GM12878 (cell line): Measurements from ENCODE around the gene CDCA7. TPM values are rescaled to one million over a fixed set of nuclear protein-coding genes. Genes with fewer than 3 reads are reported as not detected.

Experiments
- ATAC-seq: fragments of 200-7000 bp; cut with Tn5 transposase; 3 replicates; pipeline ENCODE4 v1.9.1; 2020; ENCODE audit warnings: mild to moderate bottlenecking, moderate library complexity
- BruUV-seq: library from RNA; stranded (reverse); fragments of 400-500 nt; replicated peaks from 2 replicates; lab custom pipeline; 2021; lab: Mats Ljungman, UMichigan
- CTCF ChIA-PET: fragments of 300-600 bp; sonication (Branson Sonifier 250); formaldehyde crosslinking; extraction: SDS; loops from one replicate; lab custom pipeline; 2021; ENCODE audit warnings: inconsistent platforms; lab: Yijun Ruan, JAX
- POLR2A ChIA-PET: fragments of 350-600 bp; formaldehyde crosslinking; extraction: SDS; loops from one replicate; lab custom pipeline; 2021; ENCODE audit warnings: inconsistent platforms; lab: Charles Lee
- RAD21 ChIA-PET: fragments of 300-600 bp; sonication (Branson Sonifier 250); formaldehyde crosslinking; loops from one replicate; lab custom pipeline; 2023; ENCODE audit warnings: antibody characterized with exemption; ENCODE audit not compliant: unreplicated experiment; lab: Charles Lee
- SMC1A ChIA-PET: fragments of 300-600 bp; sonication (Branson Sonifier 250); formaldehyde crosslinking; loops from one replicate; lab custom pipeline; 2023; ENCODE audit not compliant: unreplicated experiment, uncharacterized antibody; lab: Charles Lee
- DNase-seq: peaks from one replicate; pipeline ENCODE4 v3.0.0-alpha.2; 2011; ENCODE audit warnings: low read depth, low spot score
- FAIRE-seq: peaks from 3 replicates; lab custom pipeline; 2011; peaks lifted over from hg19 to GRCh38; lab: Jason Lieb, UNC
- H2AFZ ChIP-seq: 2 replicates; pipeline ENCODE4 v1.6.0; 2011; ENCODE audit warnings: low read depth, low read length, control low read depth; ENCODE audit not compliant: control insufficient read depth
- H3K27ac ChIP-seq: 2 replicates; pipeline ENCODE4 v1.5.1; 2011; ENCODE audit warnings: control low read depth; ENCODE audit not compliant: control insufficient read depth, insufficient read depth
- H3K27me3 ChIP-seq, 2 experiments: replicated peaks in 1 of 2; 2 replicates each; pipeline versions ENCODE4 v1.6.0 to v1.6.1; 2011; ENCODE audit warnings: low read length in 1 of 2; ENCODE audit not compliant: control insufficient read depth in 2 of 2, insufficient read depth in 2 of 2
- H3K36me3 ChIP-seq, 2 experiments: 2 replicates each; pipeline ENCODE4 v1.5.1; 2011; ENCODE audit warnings: low read length in 1 of 2; ENCODE audit not compliant: control insufficient read depth in 2 of 2, insufficient read depth in 2 of 2
- H3K4me1 ChIP-seq: 2 replicates; pipeline ENCODE4 v1.6.1; 2011; ENCODE audit warnings: mild to moderate bottlenecking, low read length, moderate library complexity, mixed read lengths; ENCODE audit not compliant: control insufficient read depth, insufficient read depth
- H3K4me2 ChIP-seq: 2 replicates; pipeline ENCODE4 v1.6.0; 2011; ENCODE audit warnings: control low read depth; ENCODE audit not compliant: control insufficient read depth, insufficient read depth
- H3K4me3 ChIP-seq: fragments of 200-600 bp; sonication (generic); 2 replicates; pipeline ENCODE4 v1.5.1; 2016
- H3K79me2 ChIP-seq: 2 replicates; pipeline ENCODE4 v1.6.0; 2011; ENCODE audit warnings: low read length; ENCODE audit not compliant: control insufficient read depth, insufficient read depth
- H3K9ac ChIP-seq: 2 replicates; pipeline ENCODE4 v1.8.0; 2011; ENCODE audit warnings: low read length, control low read depth, mixed read lengths; ENCODE audit not compliant: control insufficient read depth, insufficient read depth
- H3K9me3 ChIP-seq: replicated peaks from 3 replicates; pipeline ENCODE4 v1.5.1; 2011; ENCODE audit warnings: mild to moderate bottlenecking, low read length; ENCODE audit not compliant: control insufficient read depth, insufficient read depth
- H4K20me1 ChIP-seq: 2 replicates; pipeline ENCODE4 v1.6.0; 2011; ENCODE audit not compliant: control insufficient read depth, insufficient read depth
- CBX3 ChIP-seq: fragments of 200-600 bp; sonication (generic); IDR thresholded peaks from 2 replicates; pipeline ENCODE4 v1.6.1; 2016; ENCODE audit warnings: low read depth, borderline replicate concordance
- EZH2 ChIP-seq: IDR thresholded peaks from 2 replicates; pipeline ENCODE4 v1.6.1; 2012; ENCODE audit warnings: low read depth, mild to moderate bottlenecking, control low read depth, inconsistent platforms, low read length, borderline replicate concordance; ENCODE audit not compliant: control insufficient read depth
- ZNF687 ChIP-seq: fragments of 450-650 bp; IDR thresholded peaks from 2 replicates; pipeline ENCODE4 v1.6.1; 2017; ENCODE audit warnings: mild to moderate bottlenecking, moderate library complexity
- WGBS: methylation state at CpG from one replicate; pipeline ENCODE4 v1.1.6; 2016; ENCODE audit warnings: low lambda C conversion rate; ENCODE audit not compliant: insufficient replicate concordance, insufficient coverage; ENCODE audit errors: missing lambda C conversion rate; 5-methylcytosine and 5-hydroxymethylcytosine counted together
- in situ Hi-C: fragments of 300-500 bp; cut with MboI; formaldehyde crosslinking; loops from 9 replicates; pipeline ENCODE4 v1.14.3; 2018; ENCODE audit warnings: mixed read lengths
- intact Hi-C: fragments of 100-400 bp; cut with micrococcal nuclease; formaldehyde crosslinking; loops from one replicate; pipeline ENCODE4 v1.14.2; 2022; ENCODE audit not compliant: unreplicated experiment
- polyA plus RNA-seq, 11 experiments: library from polyadenylated mRNA; depleted of rRNA in 4 of 11; unstranded in 6 of 11; stranded (reverse) in 5 of 11; fragments of >200 nt; fragmentation: Nextera tagmentation in 4 of 11; fragmentation: Illumina TruSeq in 1 of 11; extraction: Ambion mirVana in 4 of 11; extraction: Trizol in 1 of 11; gene quantifications; 1 replicate in 1 of 11; 2 replicates in 10 of 11; pipeline versions ENCODE4 v1.2.1 to v1.2.3, GENCODE V29; 2011 to 2016; ENCODE audit warnings: inconsistent platforms in 2 of 11, missing spikeins in 2 of 11, low read depth in 1 of 11
- total RNA-seq, 4 experiments: library from RNA; depleted of rRNA in 3 of 4; stranded (reverse); fragments of >200 nt in 3 of 4; fragmentation: Illumina TruSeq in 1 of 4; extraction: Trizol in 1 of 4; gene quantifications; 2 replicates each; pipeline versions ENCODE4 v1.2.1 to v1.2.3, GENCODE V29; 2013 to 2021
- TF ChIP-seq, protein P1 (sequence below): IDR thresholded peaks from 2 replicates; pipeline ENCODE4 v1.6.1; 2012; ENCODE audit warnings: low read length, inconsistent platforms

The CDCA7 gene
- total and polyA plus RNA-seq, 10 of the 15 experiments (the other 5 are each of a cell fraction or from before 2014, with no cell fraction given) = 23.5 to 71.3 (median 40.8) TPM

GRCh38 chr2:173392731-173393130 lies 38.1 kb downstream of the CDCA7 start:
- no peak for TF ChIP-seq EZH2
- no peak for TF ChIP-seq CBX3
- TF ChIP-seq, protein P1, sequence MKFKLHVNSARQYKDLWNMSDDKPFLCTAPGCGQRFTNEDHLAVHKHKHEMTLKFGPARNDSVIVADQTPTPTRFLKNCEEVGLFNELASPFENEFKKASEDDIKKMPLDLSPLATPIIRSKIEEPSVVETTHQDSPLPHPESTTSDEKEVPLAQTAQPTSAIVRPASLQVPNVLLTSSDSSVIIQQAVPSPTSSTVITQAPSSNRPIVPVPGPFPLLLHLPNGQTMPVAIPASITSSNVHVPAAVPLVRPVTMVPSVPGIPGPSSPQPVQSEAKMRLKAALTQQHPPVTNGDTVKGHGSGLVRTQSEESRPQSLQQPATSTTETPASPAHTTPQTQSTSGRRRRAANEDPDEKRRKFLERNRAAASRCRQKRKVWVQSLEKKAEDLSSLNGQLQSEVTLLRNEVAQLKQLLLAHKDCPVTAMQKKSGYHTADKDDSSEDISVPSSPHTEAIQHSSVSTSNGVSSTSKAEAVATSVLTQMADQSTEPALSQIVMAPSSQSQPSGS = no peak
- TF ChIP-seq ZNF687 = no peak
- in situ Hi-C loops (no loop called here), intact Hi-C loops (loop anchor here (10.0 kb wide), 1 partner anchor 368 kb away; no protein-coding TSS in a partner anchor)
- BruUV-seq = no TSS peak
- Histone ChIP-seq H3K4me1 (no peaks in the 10 kb centered on the region), H3K27ac (no peak overlapping the region), H3K36me3 (no peaks in the 10 kb centered on the region), H3K9ac (no peak overlapping the region), H3K27me3 (no peaks in the 10 kb centered on the region), H3K79me2 (no peaks in the 10 kb centered on the region), H3K4me3 (no peak overlapping the region), H4K20me1 (no peaks in the 10 kb centered on the region), H3K9me3 (no peaks in the 10 kb centered on the region), H2AFZ (no peak overlapping the region), H3K4me2 (no peak overlapping the region)
- FAIRE-seq (no peak), ATAC-seq (no peak), DNase-seq (no peak)
- SMC1A ChIA-PET = no interaction called here
- POLR2A ChIA-PET = no interaction called here
- WGBS = 80% methylated on average over 5 of the region's 5 CpGs
- CTCF ChIA-PET = no interaction called here
- RAD21 ChIA-PET = no interaction called here
